ENCODE measurements around the gene CD2AP.

CD2AP gene

GRCh38 chr6:47496935-47497579 lies 19.5 kb downstream of the CD2AP start:
- no peak for DNase-seq (ENCODE audit: low read depth in 1 of 2, low spot score in 1 of 2)
- Histone ChIP-seq H3K27me3 (ENCODE audit: insufficient read depth, poor library complexity, severe bottlenecking) (no peaks in the 10 kb centered on the region), H3K4me3 (replicated peaks; ENCODE audit: insufficient read depth, low read length) (no peak overlapping the region), H3K27ac (replicated peaks) (no peak overlapping the region)
- TF ChIP-seq GABPA (IDR thresholded peaks at IDR 0.05; ENCODE audit: low read depth) = no peak
- no peak for TF ChIP-seq POLR2AphosphoS5 (IDR thresholded peaks at IDR 0.05; ENCODE audit: low read depth)
- TF ChIP-seq CTCF (IDR thresholded peaks at IDR 0.05; ENCODE audit: insufficient read depth, low read length) = no peak
- TF ChIP-seq SPI1 (IDR thresholded peaks at IDR 0.05; ENCODE audit: borderline replicate concordance, low read depth) = no peak
- no peak for TF ChIP-seq REST (IDR thresholded peaks at IDR 0.05; ENCODE audit: insufficient replicate concordance, low read depth)

GRCh38 chr6:47502920-47503319 lies 25.3 kb downstream of the CD2AP start:
- TF ChIP-seq SPI1 (IDR thresholded peaks at IDR 0.05; ENCODE audit: borderline replicate concordance, low read depth) = no peak
- TF ChIP-seq GABPA (IDR thresholded peaks at IDR 0.05; ENCODE audit: low read depth) = no peak
- H3K27me3 ChIP-seq (ENCODE audit: insufficient read depth, poor library complexity, severe bottlenecking) = no peaks in the 10 kb centered on the region
- no peak for DNase-seq (ENCODE audit: low read depth in 1 of 2, low spot score in 1 of 2)
- no peak overlapping the region for H3K27ac ChIP-seq (replicated peaks)
- no peak overlapping the region for H3K4me3 ChIP-seq (replicated peaks; ENCODE audit: insufficient read depth, low read length)

- Histone ChIP-seq H3K27ac (replicated peaks) (no peak overlapping the region), H3K27me3 (ENCODE audit: insufficient read depth, poor library complexity, severe bottlenecking) (no peaks in the 10 kb centered on the region), H3K4me3 (replicated peaks; ENCODE audit: insufficient read depth, low read length) (no peak overlapping the region)
- no peak for DNase-seq (ENCODE audit: low read depth in 1 of 2, low spot score in 1 of 2)
- no peak for TF ChIP-seq SPI1 (IDR thresholded peaks at IDR 0.05; ENCODE audit: borderline replicate concordance, low read depth)
- no peak for TF ChIP-seq POLR2AphosphoS5 (IDR thresholded peaks at IDR 0.05; ENCODE audit: low read depth)
- no peak for TF ChIP-seq REST (IDR thresholded peaks at IDR 0.05; ENCODE audit: insufficient replicate concordance, low read depth)
- TF ChIP-seq CTCF (IDR thresholded peaks at IDR 0.05; ENCODE audit: insufficient read depth, low read length) = no peak
- no peak for TF ChIP-seq GABPA (IDR thresholded peaks at IDR 0.05; ENCODE audit: low read depth)
Observed at GRCh38 chr6:47509937-47510336, 32.3 kb downstream of the CD2AP start.

GRCh38 chr6:47512872-47513271 lies 35.3 kb downstream of the CD2AP start:
- no peak for TF ChIP-seq CTCF (IDR thresholded peaks at IDR 0.05; ENCODE audit: insufficient read depth, low read length)
- no peak for TF ChIP-seq REST (IDR thresholded peaks at IDR 0.05; ENCODE audit: insufficient replicate concordance, low read depth)
- no peak for TF ChIP-seq SPI1 (IDR thresholded peaks at IDR 0.05; ENCODE audit: borderline replicate concordance, low read depth)
- TF ChIP-seq GABPA (IDR thresholded peaks at IDR 0.05; ENCODE audit: low read depth) = no peak
- TF ChIP-seq POLR2AphosphoS5 (IDR thresholded peaks at IDR 0.05; ENCODE audit: low read depth) = no peak
- DNase-seq (ENCODE audit: low read depth in 1 of 2, low spot score in 1 of 2) = no peak
- Histone ChIP-seq H3K27me3 (ENCODE audit: insufficient read depth, poor library complexity, severe bottlenecking) (no peaks in the 10 kb centered on the region), H3K27ac (replicated peaks) (no peak overlapping the region), H3K4me3 (replicated peaks; ENCODE audit: insufficient read depth, low read length) (no peak overlapping the region)

Data from HL-60 (cell line).